ENCODE results near the gene MYO3B.

MYO3B gene

GRCh38 chr2:170235860-170236679 lies 58.1 kb downstream of the MYO3B start:
- peak in 2 of 3 donors; percentile 2 to 16 for DNase-seq (ENCODE audit: low read depth in 3 of 3)

GRCh38 chr2:170236680-170237047 lies 58.7 kb downstream of the MYO3B start:
- no peak for DNase-seq (ENCODE audit: low read depth in 3 of 3)

GRCh38 chr2:170237572-170238120 lies 59.7 kb downstream of the MYO3B start:
- DNase-seq (ENCODE audit: low read depth in 3 of 3): no peak

- no peak for DNase-seq (ENCODE audit: low read depth in 3 of 3)
Observed at GRCh38 chr2:170238776-170239175, 60.8 kb downstream of the MYO3B start.

- DNase-seq (ENCODE audit: low read depth in 3 of 3): no peak
Observed at GRCh38 chr2:170240629-170241028, 62.7 kb downstream of the MYO3B start.

GRCh38 chr2:170241756-170242155 lies 63.8 kb downstream of the MYO3B start:
- no peak for DNase-seq (ENCODE audit: low read depth in 3 of 3)

- DNase-seq (ENCODE audit: low read depth in 3 of 3): no peak
Observed at GRCh38 chr2:170243118-170243837, 65.3 kb downstream of the MYO3B start.

GRCh38 chr2:170243898-170244297 lies 66.0 kb downstream of the MYO3B start:
- DNase-seq (ENCODE audit: low read depth in 3 of 3): no peak

GRCh38 chr2:170244555-170244954 lies 66.6 kb downstream of the MYO3B start:
- DNase-seq (ENCODE audit: low read depth in 3 of 3): no peak

GRCh38 chr2:170245312-170245711 lies 67.4 kb downstream of the MYO3B start:
- DNase-seq (ENCODE audit: low read depth in 3 of 3): no peak

- no peak for DNase-seq (ENCODE audit: low read depth in 3 of 3)
Observed at GRCh38 chr2:170247333-170247732, 69.4 kb downstream of the MYO3B start.

GRCh38 chr2:170247882-170248393 lies 70.0 kb downstream of the MYO3B start:
- no peak for DNase-seq (ENCODE audit: low read depth in 3 of 3)

- no peak for DNase-seq (ENCODE audit: low read depth in 3 of 3)
Observed at GRCh38 chr2:170248574-170249393, 70.8 kb downstream of the MYO3B start.

GRCh38 chr2:170249761-170250160 lies 71.8 kb downstream of the MYO3B start:
- DNase-seq (ENCODE audit: low read depth in 3 of 3): no peak

GRCh38 chr2:170250584-170250983 lies 72.6 kb downstream of the MYO3B start:
- no peak for DNase-seq (ENCODE audit: low read depth in 3 of 3)

- no peak for DNase-seq (ENCODE audit: low read depth in 3 of 3)
Observed at GRCh38 chr2:170252414-170252813, 74.5 kb downstream of the MYO3B start.

- DNase-seq (ENCODE audit: low read depth in 3 of 3): no peak
Observed at GRCh38 chr2:170253721-170254230, 75.8 kb downstream of the MYO3B start.

- DNase-seq (ENCODE audit: low read depth in 3 of 3): no peak
Observed at GRCh38 chr2:170254293-170254732, 76.4 kb downstream of the MYO3B start.

GRCh38 chr2:170255137-170255536 lies 77.2 kb downstream of the MYO3B start:
- DNase-seq (ENCODE audit: low read depth in 3 of 3): no peak

GRCh38 chr2:170255971-170256370 lies 78.0 kb downstream of the MYO3B start:
- no peak for DNase-seq (ENCODE audit: low read depth in 3 of 3)

GRCh38 chr2:170258382-170258781 lies 80.4 kb downstream of the MYO3B start:
- DNase-seq (ENCODE audit: low read depth in 3 of 3): no peak
